Colonic mucosa (tissue), 4 donors: ENCODE results near the gene RAB11FIP3. TPM values are rescaled to one million over a fixed set of nuclear protein-coding genes. Genes with fewer than 3 reads are reported as not detected.

ENCODE experiments used
- DNase-seq: peaks from one replicate; pipeline ENCODE4 v3.0.0-alpha.2; 2020
- H3K27ac ChIP-seq: fragments of 200-600 bp; one replicate; pipeline ENCODE4 v1.8.0; 2021
- H3K27me3 ChIP-seq: fragments of 200-600 bp; one replicate; pipeline ENCODE4 v1.8.0; 2021
- H3K36me3 ChIP-seq: fragments of 200-600 bp; one replicate; pipeline ENCODE4 v1.8.0; 2021
- H3K4me1 ChIP-seq: fragments of 200-600 bp; one replicate; pipeline ENCODE4 v1.8.0; 2021; ENCODE audit warnings: mild to moderate bottlenecking
- H3K4me3 ChIP-seq: fragments of 200-600 bp; one replicate; pipeline ENCODE4 v1.8.0; 2021
- H3K9ac ChIP-seq, 2 donors: one replicate each; pipeline ENCODE4 v1.7.0; 2013; ENCODE audit warnings: control low read depth in 2 of 2, low read depth in 2 of 2, low read length in 2 of 2
- H3K9me3 ChIP-seq: fragments of 200-600 bp; one replicate; pipeline ENCODE4 v1.8.0; 2021
- intact Hi-C: fragments of 100-400 bp; cut with DNase I; formaldehyde crosslinking; loops from one replicate; pipeline ENCODE4 v1.14.1; 2022
- total RNA-seq, 2 donors: library from RNA; stranded (reverse); fragmentation: NEBNext Ultra II Directional in 1 of 2; extraction: Animal tissue kit (Norgen Biotek cat#: 25700) in 1 of 2; gene quantifications; one replicate each; pipeline ENCODE4 v1.2.1, GENCODE V29; 2021
- TF ChIP-seq, protein P1 (sequence below): fragments of 200-600 bp; IDR thresholded peaks from one replicate; pipeline ENCODE4 v1.8.0; 2022; ENCODE audit warnings: antibody characterized with exemption, mild to moderate bottlenecking
- donor health status: healthy.
- donor health status: DM: no; HTN: no; CAD: no.
- donor health status: DM: no; HTN: no; CAD: no.

RAB11FIP3 gene
- total RNA-seq, 2 donors from 2014 or later: 20.9 to 22.3 TPM

DNA sequence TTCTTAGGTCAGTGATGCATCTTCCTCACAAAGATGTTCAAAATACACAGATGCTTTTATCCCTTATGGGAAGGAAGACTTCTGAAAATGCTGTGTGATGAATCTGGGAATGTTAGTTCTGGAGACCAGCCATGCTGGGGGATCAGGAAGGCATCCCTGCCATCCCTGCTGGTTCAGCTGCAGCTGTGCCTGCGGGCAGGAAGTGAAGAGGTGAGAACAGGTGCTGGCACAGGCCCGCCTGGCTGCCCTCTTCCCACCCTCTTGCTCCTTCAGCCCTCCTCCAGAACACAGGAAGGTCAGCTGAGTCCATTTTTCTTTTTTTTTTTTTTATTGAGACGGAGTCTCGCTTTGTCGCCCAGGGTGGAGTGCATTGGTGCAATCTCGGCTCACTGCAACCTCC is 15.2 kb downstream of the RAB11FIP3 start:
- no peak for DNase-seq
- TF ChIP-seq, protein P1, sequence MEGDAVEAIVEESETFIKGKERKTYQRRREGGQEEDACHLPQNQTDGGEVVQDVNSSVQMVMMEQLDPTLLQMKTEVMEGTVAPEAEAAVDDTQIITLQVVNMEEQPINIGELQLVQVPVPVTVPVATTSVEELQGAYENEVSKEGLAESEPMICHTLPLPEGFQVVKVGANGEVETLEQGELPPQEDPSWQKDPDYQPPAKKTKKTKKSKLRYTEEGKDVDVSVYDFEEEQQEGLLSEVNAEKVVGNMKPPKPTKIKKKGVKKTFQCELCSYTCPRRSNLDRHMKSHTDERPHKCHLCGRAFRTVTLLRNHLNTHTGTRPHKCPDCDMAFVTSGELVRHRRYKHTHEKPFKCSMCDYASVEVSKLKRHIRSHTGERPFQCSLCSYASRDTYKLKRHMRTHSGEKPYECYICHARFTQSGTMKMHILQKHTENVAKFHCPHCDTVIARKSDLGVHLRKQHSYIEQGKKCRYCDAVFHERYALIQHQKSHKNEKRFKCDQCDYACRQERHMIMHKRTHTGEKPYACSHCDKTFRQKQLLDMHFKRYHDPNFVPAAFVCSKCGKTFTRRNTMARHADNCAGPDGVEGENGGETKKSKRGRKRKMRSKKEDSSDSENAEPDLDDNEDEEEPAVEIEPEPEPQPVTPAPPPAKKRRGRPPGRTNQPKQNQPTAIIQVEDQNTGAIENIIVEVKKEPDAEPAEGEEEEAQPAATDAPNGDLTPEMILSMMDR: no peak

DNA sequence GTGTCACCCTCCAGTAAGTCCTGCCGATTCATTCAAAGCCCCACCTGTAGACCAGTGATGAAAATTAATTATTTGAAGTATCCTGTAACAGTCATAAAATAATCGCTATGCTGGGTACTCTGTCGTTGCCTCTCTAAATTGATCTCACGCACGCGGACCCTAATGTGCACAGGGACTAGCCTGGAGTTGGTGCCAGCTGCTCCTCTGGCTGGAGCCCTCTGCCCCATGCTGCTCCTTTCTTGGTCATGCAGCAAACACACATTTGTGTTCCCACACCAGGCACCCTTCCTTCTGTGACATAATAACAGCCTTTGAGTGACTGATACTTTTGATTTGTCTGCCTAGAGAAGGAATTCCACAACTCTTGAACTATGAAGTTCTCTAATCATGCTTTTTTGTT is 16.0 kb downstream of the RAB11FIP3 start:
- intact Hi-C loops: no loop called here
- Histone ChIP-seq H3K9ac (no peak overlapping the region), H3K27ac (no peak overlapping the region), H3K36me3 (no peaks in the 10 kb centered on the region), H3K27me3 (no peaks in the 10 kb centered on the region), H3K9me3 (no peaks in the 10 kb centered on the region), H3K4me3 (no peak overlapping the region), H3K4me1 (no peaks in the 10 kb centered on the region)
- TF ChIP-seq, protein P1: no peak
- no peak for DNase-seq

More for the DNA sequence above, 15.2 kb downstream of the RAB11FIP3 start:
- no peaks in the 10 kb centered on the region for H3K9me3 ChIP-seq
- intact Hi-C loops: no loop called here
- H3K9ac ChIP-seq: no peak overlapping the region
- H3K36me3 ChIP-seq: no peaks in the 10 kb centered on the region
- H3K4me3 ChIP-seq: no peak overlapping the region
- H3K27me3 ChIP-seq: no peaks in the 10 kb centered on the region
- H3K27ac ChIP-seq: no peak overlapping the region
- H3K4me1 ChIP-seq: no peaks in the 10 kb centered on the region

DNA sequence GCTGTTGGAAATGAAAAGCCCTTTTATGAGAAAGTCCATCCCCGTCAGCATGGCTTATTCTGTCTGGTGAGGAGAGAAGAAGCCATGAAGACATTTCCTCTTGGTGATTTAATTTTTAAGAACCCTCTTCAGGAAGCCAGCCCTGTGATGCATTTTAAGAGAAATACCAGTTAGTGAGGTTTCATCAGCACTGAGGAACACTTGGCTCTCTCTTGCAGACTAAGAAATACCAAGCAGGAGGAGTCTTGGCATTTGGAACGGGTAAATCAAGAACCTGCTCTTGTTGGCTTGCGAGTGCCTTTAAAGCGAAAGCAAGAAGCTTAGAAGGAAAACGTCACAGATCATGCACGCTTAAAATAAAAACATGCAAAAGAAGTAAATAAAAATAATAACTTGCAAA is 17.5 kb downstream of the RAB11FIP3 start:
- H3K27ac ChIP-seq: no peak overlapping the region
- no peak overlapping the region for H3K4me3 ChIP-seq
- no peaks in the 10 kb centered on the region for H3K9me3 ChIP-seq

DNA sequence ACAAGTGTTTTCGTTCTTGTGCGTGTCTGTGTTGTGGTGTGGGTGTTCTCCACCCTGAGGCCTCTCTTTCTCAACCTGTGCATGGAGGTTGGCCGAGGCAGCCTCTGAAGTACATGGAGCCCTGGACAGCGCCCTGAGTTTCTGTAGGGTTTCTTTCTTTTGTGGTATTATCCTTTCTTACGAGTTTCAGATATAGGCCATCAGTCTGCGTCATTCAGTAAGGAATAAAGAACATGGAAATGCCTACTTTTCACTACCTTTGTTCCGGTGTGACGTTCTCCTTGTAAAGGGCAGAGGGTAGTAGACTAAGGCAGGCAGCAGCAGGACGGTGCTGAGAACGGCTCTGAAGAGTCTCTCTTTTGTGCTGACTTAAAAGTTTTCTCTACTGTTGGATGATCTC is 18.6 kb downstream of the RAB11FIP3 start:
- TF ChIP-seq, protein P1: no peak
- Histone ChIP-seq H3K9ac (no peak overlapping the region), H3K4me3 (no peak overlapping the region), H3K27ac (no peak overlapping the region), H3K36me3 (no peaks in the 10 kb centered on the region), H3K4me1 (no peaks in the 10 kb centered on the region), H3K9me3 (no peaks in the 10 kb centered on the region), H3K27me3 (no peaks in the 10 kb centered on the region)
- no peak for DNase-seq
- intact Hi-C loops: no loop called here

More for the DNA sequence above, 17.5 kb downstream of the RAB11FIP3 start:
- intact Hi-C loops: no loop called here
- no peak overlapping the region for H3K9ac ChIP-seq
- no peaks in the 10 kb centered on the region for H3K27me3 ChIP-seq
- no peaks in the 10 kb centered on the region for H3K36me3 ChIP-seq
- DNase-seq: no peak
- no peaks in the 10 kb centered on the region for H3K4me1 ChIP-seq
- TF ChIP-seq, protein P1: no peak

DNA sequence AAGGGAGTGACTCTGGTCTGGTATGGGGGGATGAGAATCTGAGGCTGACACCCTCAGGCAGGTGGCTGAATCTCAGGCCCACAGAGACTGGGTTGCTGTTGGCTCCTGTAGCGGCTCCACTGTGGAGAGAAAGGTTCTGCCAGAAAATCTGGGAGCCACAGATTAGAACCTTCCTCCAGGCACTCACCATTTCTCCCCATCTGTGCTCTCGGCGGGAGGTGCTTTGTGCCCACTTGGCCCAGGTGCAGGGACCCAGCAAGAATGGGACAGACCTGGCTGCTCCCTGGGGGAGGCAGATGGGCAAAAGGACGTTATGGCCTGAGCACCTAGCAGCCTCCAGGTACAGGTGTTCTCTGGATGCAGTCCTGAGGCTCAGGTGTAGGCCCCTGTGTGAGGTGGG is 20.1 kb downstream of the RAB11FIP3 start:
- no peak overlapping the region for H3K27ac ChIP-seq
- intact Hi-C loops: no loop called here
- no peak overlapping the region for H3K4me3 ChIP-seq
- no peak for DNase-seq
- no peak overlapping the region for H3K9ac ChIP-seq
- H3K4me1 ChIP-seq: no peaks in the 10 kb centered on the region
- no peaks in the 10 kb centered on the region for H3K27me3 ChIP-seq
- TF ChIP-seq, protein P1: no peak
- H3K36me3 ChIP-seq: no peaks in the 10 kb centered on the region
- H3K9me3 ChIP-seq: no peaks in the 10 kb centered on the region

DNA sequence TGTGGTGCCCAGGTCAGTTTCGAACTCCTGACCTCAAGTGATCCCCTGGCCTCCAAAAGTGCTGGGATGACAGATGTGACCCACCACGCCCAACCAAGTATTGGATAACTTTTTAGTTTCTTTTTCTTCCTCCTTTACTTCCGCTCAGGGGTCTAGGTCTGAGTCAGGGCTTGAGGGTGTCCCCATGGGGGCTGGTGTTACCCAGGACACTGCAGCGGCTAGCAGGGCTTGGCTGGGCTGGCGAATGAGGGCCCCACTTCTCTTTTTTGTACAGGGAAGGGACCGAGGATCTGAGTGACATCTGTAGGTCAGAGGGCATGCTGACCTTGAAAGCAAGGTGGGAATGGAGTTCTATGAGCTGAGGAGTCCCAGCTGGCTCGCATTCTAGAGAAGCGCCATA is 24.9 kb downstream of the RAB11FIP3 start:
- TF ChIP-seq, protein P1: no peak
- no peaks in the 10 kb centered on the region for H3K27me3 ChIP-seq
- H3K4me3 ChIP-seq: no peak overlapping the region
- no peaks in the 10 kb centered on the region for H3K36me3 ChIP-seq
- no peak overlapping the region for H3K27ac ChIP-seq
- H3K4me1 ChIP-seq: no peaks in the 10 kb centered on the region
- no peaks in the 10 kb centered on the region for H3K9me3 ChIP-seq
- intact Hi-C loops: no loop called here
- DNase-seq: no peak
- no peak overlapping the region for H3K9ac ChIP-seq
